Measurements from ENCODE around the gene BTBD6. TPM values are rescaled to one million over a fixed set of nuclear protein-coding genes. Genes with fewer than 3 reads are reported as not detected.

BTBD6 gene
- total and polyA plus RNA-seq, 2 of the 8 experiments (the other 6 are each of a cell fraction or from before 2014, with no cell fraction given) = 10.1 to 10.2 TPM

DNA sequence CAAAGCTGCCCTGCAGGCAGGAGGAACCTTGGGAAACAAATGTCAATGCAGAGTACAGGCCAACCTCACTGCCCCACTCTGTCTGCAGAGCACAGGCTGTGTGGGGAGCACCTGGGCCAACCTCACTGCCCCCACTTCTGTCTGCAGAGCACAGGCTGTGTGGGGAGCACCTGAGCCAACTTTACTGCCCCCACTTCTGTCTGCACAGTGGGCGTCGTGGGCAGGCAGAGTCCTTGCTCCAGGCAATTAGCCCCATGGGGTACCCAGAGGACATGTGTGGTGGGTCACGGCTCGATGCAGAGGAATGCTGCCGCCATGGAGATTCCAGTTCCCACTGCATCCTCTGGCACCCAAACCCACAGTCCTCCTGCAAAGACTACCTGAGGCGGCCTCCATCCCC, 26.3 kb downstream of the BTBD6 start:
- FAIRE-seq (no peak), DNase-seq (ENCODE audit: low read depth in 1 of 2, low spot score in 2 of 2) (no peak)
- Histone ChIP-seq H3K18ac (ENCODE audit: extremely low read depth, low read length) (no peak overlapping the region), H3K4me3 (ENCODE audit: extremely low read depth in 1 of 4, insufficient read depth in 2 of 4, low read depth in 3 of 4, low read length in 4 of 4) (no peak overlapping the region), H3K27me3 (replicated peaks in 1 of 4; ENCODE audit: control insufficient read depth in 3 of 4, extremely low read depth in 1 of 4, insufficient read depth in 3 of 4, low read length in 3 of 4) (no peaks in the 10 kb centered on the region), H2BK12ac (ENCODE audit: low read depth, low read length) (0 out of 2 replicates have a peak overlapping the region, but pooled peaks have one; percentile 60), H2BK120ac (replicated peaks; ENCODE audit: low read depth, low read length) (no peak overlapping the region), H3K27ac (ENCODE audit: low read depth, low read length) (no peak overlapping the region), H3K4ac (replicated peaks; ENCODE audit: insufficient read length, low read depth, low read length) (no peak overlapping the region), H3K23ac (ENCODE audit: insufficient read length) (no peak overlapping the region), H3K4me2 (ENCODE audit: insufficient read depth in 1 of 2, low read depth in 2 of 2, low read length in 2 of 2) (no peak overlapping the region), H4K8ac (ENCODE audit: extremely low read depth, insufficient read depth, low read length) (no peak overlapping the region), H3K36me3 (ENCODE audit: control insufficient read depth in 2 of 4, insufficient read depth in 4 of 4, low read length in 3 of 4) (no peaks in the 10 kb centered on the region; a peak in 1 of 8 replicates), H3K9ac (replicated peaks in 1 of 4; ENCODE audit: extremely low read depth in 1 of 4, low read depth in 3 of 4, low read length in 3 of 4) (no peak overlapping the region), H3K79me1 (ENCODE audit: low read depth, low read length) (peaks cover 2% of the 10 kb centered on the region; the same call in 1 of the 2 replicates), H3K9me3 (ENCODE audit: insufficient read depth in 2 of 2, low read depth in 1 of 2, low read length in 1 of 2) (no peaks in the 10 kb centered on the region), H4K20me1 (replicated peaks in 1 of 2; ENCODE audit: control insufficient read depth in 1 of 2, insufficient read depth in 2 of 2, low read length in 2 of 2) (peaks cover 2 to 8% of the 10 kb centered on the region in 2 experiments), H3K79me2 (ENCODE audit: control insufficient read depth in 1 of 2, insufficient read depth in 2 of 2, low read length in 2 of 2) (peaks cover 0 to 7% of the 10 kb centered on the region in 2 experiments; a peak in 1 of 4 replicates), H3K4me1 (replicated peaks in 1 of 4; ENCODE audit: control insufficient read depth in 3 of 4, insufficient read depth in 4 of 4, low read length in 3 of 4) (no peaks in the 10 kb centered on the region), H4K91ac (replicated peaks; ENCODE audit: insufficient read length, low read length) (no peak overlapping the region), H2AFZ (ENCODE audit: low read length) (no peak overlapping the region), H4K5ac (ENCODE audit: insufficient read length, low read depth, low read length) (no peak overlapping the region), H2BK5ac (ENCODE audit: low read depth, low read length) (no peak overlapping the region), H3K14ac (ENCODE audit: insufficient read length) (no peak overlapping the region), H2AK5ac (ENCODE audit: low read depth, low read length) (no peak overlapping the region), H2BK20ac (ENCODE audit: low read length) (no peak overlapping the region), H2BK15ac (ENCODE audit: low read length) (no peak overlapping the region), H3K56ac (replicated peaks; ENCODE audit: insufficient read length, low read depth, low read length) (no peak overlapping the region), H3K23me2 (ENCODE audit: low read depth, low read length) (no peaks in the 10 kb centered on the region)
- WGBS, 2 experiments (ENCODE audit: extremely low coverage in 1 of 2, insufficient coverage in 1 of 2, insufficient read length in 1 of 2, insufficient replicate concordance in 2 of 2, low coverage in 1 of 2, low lambda C conversion rate in 2 of 2, missing lambda C conversion rate in 1 of 2) = 91% methylated on average over 6 of the region's 6 CpGs; no CpG with 5 or more reads in 1 of the 2 experiments
- ChIA-PET POLR2A (ENCODE audit: partially characterized antibody) (no interaction called here), CTCF (ENCODE audit: partially characterized antibody) (interaction anchor here (1.0 to 1.5 kb wide), 6 partner anchors 9 to 105 kb away, joined by 3 to 6 read pairs (median 3); no protein-coding TSS in a partner anchor)
- TF ChIP-seq EP300 (IDR thresholded peaks at IDR 0.05; ENCODE audit: borderline replicate concordance in 1 of 2, low read depth in 2 of 2, low read length in 2 of 2) (no peak), JUND (IDR thresholded peaks at IDR 0.05; ENCODE audit: low read length) (no peak), GABPA (IDR thresholded peaks at IDR 0.05; ENCODE audit: borderline replicate concordance, insufficient read depth, low read length) (no peak), NANOG (IDR thresholded peaks at IDR 0.05; ENCODE audit: insufficient read depth, low read depth, low read length, poor library complexity, severe bottlenecking) (no peak), JUN (IDR thresholded peaks at IDR 0.05; ENCODE audit: low read depth, low read length) (no peak), HDAC2 (IDR thresholded peaks at IDR 0.05; ENCODE audit: borderline replicate concordance in 1 of 2, low read depth in 2 of 2, low read length in 2 of 2) (no peak)
- TF ChIP-seq, protein P1, sequence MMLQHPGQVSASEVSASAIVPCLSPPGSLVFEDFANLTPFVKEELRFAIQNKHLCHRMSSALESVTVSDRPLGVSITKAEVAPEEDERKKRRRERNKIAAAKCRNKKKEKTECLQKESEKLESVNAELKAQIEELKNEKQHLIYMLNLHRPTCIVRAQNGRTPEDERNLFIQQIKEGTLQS (IDR thresholded peaks at IDR 0.05; ENCODE audit: insufficient read depth, low read depth, low read length) = no peak
- TF ChIP-seq, protein P2, sequence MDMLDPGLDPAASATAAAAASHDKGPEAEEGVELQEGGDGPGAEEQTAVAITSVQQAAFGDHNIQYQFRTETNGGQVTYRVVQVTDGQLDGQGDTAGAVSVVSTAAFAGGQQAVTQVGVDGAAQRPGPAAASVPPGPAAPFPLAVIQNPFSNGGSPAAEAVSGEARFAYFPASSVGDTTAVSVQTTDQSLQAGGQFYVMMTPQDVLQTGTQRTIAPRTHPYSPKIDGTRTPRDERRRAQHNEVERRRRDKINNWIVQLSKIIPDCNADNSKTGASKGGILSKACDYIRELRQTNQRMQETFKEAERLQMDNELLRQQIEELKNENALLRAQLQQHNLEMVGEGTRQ (IDR thresholded peaks at IDR 0.05; ENCODE audit: low read length) = no peak
- TF ChIP-seq, protein P3, sequence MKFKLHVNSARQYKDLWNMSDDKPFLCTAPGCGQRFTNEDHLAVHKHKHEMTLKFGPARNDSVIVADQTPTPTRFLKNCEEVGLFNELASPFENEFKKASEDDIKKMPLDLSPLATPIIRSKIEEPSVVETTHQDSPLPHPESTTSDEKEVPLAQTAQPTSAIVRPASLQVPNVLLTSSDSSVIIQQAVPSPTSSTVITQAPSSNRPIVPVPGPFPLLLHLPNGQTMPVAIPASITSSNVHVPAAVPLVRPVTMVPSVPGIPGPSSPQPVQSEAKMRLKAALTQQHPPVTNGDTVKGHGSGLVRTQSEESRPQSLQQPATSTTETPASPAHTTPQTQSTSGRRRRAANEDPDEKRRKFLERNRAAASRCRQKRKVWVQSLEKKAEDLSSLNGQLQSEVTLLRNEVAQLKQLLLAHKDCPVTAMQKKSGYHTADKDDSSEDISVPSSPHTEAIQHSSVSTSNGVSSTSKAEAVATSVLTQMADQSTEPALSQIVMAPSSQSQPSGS (IDR thresholded peaks at IDR 0.05; ENCODE audit: low read length) = no peak

All from H1 (cell line).